Muscle layer of duodenum (tissue), 2 donors: Measurements from ENCODE around the gene ITPR2.
"Not testable (repeated sequence)": the region's sequence is repeated elsewhere in the genome, so short reads cannot be mapped to it uniquely, and the experiment has no call there.

Source experiments
- H3K27ac ChIP-seq: one replicate; pipeline ENCODE4 v1.7.0; 2013; ENCODE audit warnings: mild to moderate bottlenecking, low read length
- H3K27me3 ChIP-seq: one replicate; pipeline ENCODE4 v1.7.0; 2013; ENCODE audit warnings: low read depth, mild to moderate bottlenecking, control low read depth, low read length
- H3K36me3 ChIP-seq, 2 donors: one replicate each; pipeline ENCODE4 v1.7.0; 2013; ENCODE audit warnings: low read length in 2 of 2, control low read depth in 1 of 2, mild to moderate bottlenecking in 1 of 2; ENCODE audit not compliant: insufficient read depth in 2 of 2, control insufficient read depth in 1 of 2
- H3K4me1 ChIP-seq, 2 donors: one replicate each; pipeline ENCODE4 v1.7.0; 2013; ENCODE audit warnings: low read length in 2 of 2, mild to moderate bottlenecking in 2 of 2, control low read depth in 1 of 2, moderate library complexity in 1 of 2; ENCODE audit not compliant: insufficient read depth in 2 of 2, control insufficient read depth in 1 of 2
- H3K4me3 ChIP-seq, 2 donors: one replicate each; pipeline ENCODE4 v1.7.0; 2013; ENCODE audit warnings: low read length in 2 of 2, low read depth in 1 of 2, mild to moderate bottlenecking in 1 of 2
- H3K9me3 ChIP-seq, 2 donors: one replicate each; pipeline ENCODE4 v1.7.0; 2013; ENCODE audit warnings: low read length in 2 of 2, control low read depth in 1 of 2, mild to moderate bottlenecking in 1 of 2; ENCODE audit not compliant: control insufficient read depth in 1 of 2
- donor health status: healthy.

Gene ITPR2

GRCh38 chr12:26867080-26867479 lies 34.1 kb upstream of the ITPR2 start:
- no peak overlapping the region for H3K4me3 ChIP-seq
- H3K36me3 ChIP-seq = no peaks in the 10 kb centered on the region
- no peaks in the 10 kb centered on the region for H3K9me3 ChIP-seq
- no peak overlapping the region for H3K27ac ChIP-seq
- H3K4me1 ChIP-seq = peaks cover 0 to 14% of the 10 kb centered on the region in 2 donors
- H3K27me3 ChIP-seq = no peaks in the 10 kb centered on the region

- Histone ChIP-seq H3K4me1 (no peaks in the 10 kb centered on the region), H3K27me3 (no peaks in the 10 kb centered on the region), H3K27ac (no peak overlapping the region), H3K36me3 (no peaks in the 10 kb centered on the region), H3K9me3 (no peaks in the 10 kb centered on the region), H3K4me3 (no peak overlapping the region)
Observed at GRCh38 chr12:26863515-26863914, 30.5 kb upstream of the ITPR2 start.

DNA sequence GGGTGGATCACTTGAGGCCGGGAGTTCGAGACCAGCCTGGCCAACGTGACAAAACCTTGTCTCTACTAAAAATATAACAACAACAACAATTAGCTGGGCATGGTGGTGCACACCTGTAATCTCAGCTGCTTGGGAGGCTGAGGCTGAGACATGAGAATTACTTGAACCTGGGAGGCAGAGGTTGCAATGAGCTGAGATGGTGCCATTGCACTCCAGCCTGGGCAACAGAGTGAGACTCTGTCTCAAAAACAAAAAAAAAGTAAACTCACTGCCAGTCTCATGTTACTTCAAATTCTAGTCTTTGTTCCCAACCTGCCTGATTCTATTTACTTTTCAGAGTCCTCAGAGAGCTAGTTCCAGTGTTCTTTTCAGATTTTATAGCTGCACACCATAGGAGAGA lies 29.8 kb upstream of the ITPR2 start:
- not testable (repeated sequence) for H3K36me3 ChIP-seq, H3K4me3 ChIP-seq, H3K4me1 ChIP-seq, H3K9me3 ChIP-seq, H3K27ac ChIP-seq, H3K27me3 ChIP-seq

- no peaks in the 10 kb centered on the region for H3K9me3 ChIP-seq
- H3K4me1 ChIP-seq = no peaks in the 10 kb centered on the region
Observed at GRCh38 chr12:26861690-26862089, 28.7 kb upstream of the ITPR2 start.

DNA sequence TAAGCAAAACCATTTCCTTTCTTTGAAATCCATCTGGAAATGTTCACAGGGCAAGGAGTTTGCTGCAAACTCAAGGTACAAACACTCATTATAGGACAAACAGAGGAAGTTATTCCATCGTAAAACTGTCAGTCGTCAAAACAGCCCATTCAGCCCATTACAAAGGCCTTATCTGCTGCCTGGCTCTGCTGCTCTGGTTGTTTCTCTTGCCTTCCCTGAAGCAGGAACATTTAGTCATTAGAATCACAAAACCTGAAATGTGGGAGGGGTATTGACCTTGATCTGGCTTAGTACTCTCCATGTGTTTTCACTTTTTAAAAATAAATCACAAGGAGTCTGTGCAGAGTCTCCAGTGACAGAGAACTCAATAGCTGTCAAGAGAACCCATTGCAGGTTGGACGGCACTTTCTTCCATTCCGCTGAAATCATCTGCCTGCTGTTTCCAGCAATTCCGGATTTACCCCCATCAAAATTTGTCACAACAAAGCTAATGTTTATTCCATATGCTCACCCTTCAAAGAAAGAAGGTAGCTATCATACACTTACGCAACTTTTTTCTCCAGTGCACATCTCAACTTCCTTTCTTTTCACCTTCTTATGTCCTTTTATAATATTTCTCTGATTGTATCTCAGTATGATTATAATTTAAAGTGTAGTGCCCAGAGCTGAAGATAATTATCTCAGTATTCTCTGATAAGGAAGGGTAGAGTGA lies 24.6 kb upstream of the ITPR2 start:
- no peaks in the 10 kb centered on the region for H3K27me3 ChIP-seq
- no peak overlapping the region for H3K27ac ChIP-seq
- no peaks in the 10 kb centered on the region for H3K9me3 ChIP-seq
- H3K4me1 ChIP-seq = no peaks in the 10 kb centered on the region
- no peak overlapping the region for H3K4me3 ChIP-seq
- H3K36me3 ChIP-seq = no peaks in the 10 kb centered on the region

More at GRCh38 chr12:26861690-26862089, 28.7 kb upstream of the ITPR2 start:
- Histone ChIP-seq H3K4me3 (no peak overlapping the region), H3K27ac (no peak overlapping the region), H3K27me3 (no peaks in the 10 kb centered on the region), H3K36me3 (no peaks in the 10 kb centered on the region)

DNA sequence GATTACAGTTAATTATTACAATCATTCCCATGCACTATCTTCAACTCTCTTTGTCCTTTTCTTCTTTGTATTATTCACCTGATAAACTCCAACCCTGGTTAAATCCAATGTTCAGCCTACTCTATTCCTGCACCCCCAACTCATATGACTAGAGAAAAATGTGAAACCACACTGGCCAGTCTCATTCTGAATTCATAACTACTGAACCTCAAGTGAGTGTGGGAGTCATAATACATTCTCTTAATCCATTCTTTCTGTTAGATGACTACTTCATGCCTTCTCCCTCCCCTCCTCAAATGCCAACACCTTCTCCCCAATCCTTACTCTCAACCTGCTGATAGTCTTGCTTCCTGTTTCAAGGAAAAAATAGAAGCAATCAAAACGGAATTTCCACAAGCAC lies 22.3 kb upstream of the ITPR2 start:
- Histone ChIP-seq H3K27me3 (no peaks in the 10 kb centered on the region), H3K36me3 (no peaks in the 10 kb centered on the region), H3K4me3 (no peak overlapping the region), H3K27ac (no peak overlapping the region), H3K4me1 (no peaks in the 10 kb centered on the region), H3K9me3 (no peaks in the 10 kb centered on the region)

- Histone ChIP-seq H3K27me3 (no peaks in the 10 kb centered on the region), H3K27ac (no peak overlapping the region), H3K4me3 (no peak overlapping the region), H3K36me3 (no peaks in the 10 kb centered on the region), H3K4me1 (no peaks in the 10 kb centered on the region), H3K9me3 (no peaks in the 10 kb centered on the region)
Observed at GRCh38 chr12:26854031-26854390, 21.0 kb upstream of the ITPR2 start.

- H3K4me1 ChIP-seq = no peaks in the 10 kb centered on the region
- no peaks in the 10 kb centered on the region for H3K27me3 ChIP-seq
- H3K27ac ChIP-seq = no peak overlapping the region
- no peaks in the 10 kb centered on the region for H3K9me3 ChIP-seq
- no peak overlapping the region for H3K4me3 ChIP-seq
- H3K36me3 ChIP-seq = no peaks in the 10 kb centered on the region
Observed at GRCh38 chr12:26853303-26854030, 20.5 kb upstream of the ITPR2 start.

GRCh38 chr12:26851031-26851809 lies 18.2 kb upstream of the ITPR2 start:
- Histone ChIP-seq H3K36me3 (no peaks in the 10 kb centered on the region), H3K27me3 (no peaks in the 10 kb centered on the region), H3K9me3 (no peaks in the 10 kb centered on the region), H3K27ac (no peak overlapping the region), H3K4me1 (no peaks in the 10 kb centered on the region), H3K4me3 (no peak overlapping the region)

GRCh38 chr12:26848156-26848825 lies 15.3 kb upstream of the ITPR2 start:
- Histone ChIP-seq H3K9me3 (no peaks in the 10 kb centered on the region), H3K27me3 (no peaks in the 10 kb centered on the region), H3K27ac (no peak overlapping the region), H3K4me3 (no peak overlapping the region), H3K4me1 (no peaks in the 10 kb centered on the region), H3K36me3 (no peaks in the 10 kb centered on the region)

DNA sequence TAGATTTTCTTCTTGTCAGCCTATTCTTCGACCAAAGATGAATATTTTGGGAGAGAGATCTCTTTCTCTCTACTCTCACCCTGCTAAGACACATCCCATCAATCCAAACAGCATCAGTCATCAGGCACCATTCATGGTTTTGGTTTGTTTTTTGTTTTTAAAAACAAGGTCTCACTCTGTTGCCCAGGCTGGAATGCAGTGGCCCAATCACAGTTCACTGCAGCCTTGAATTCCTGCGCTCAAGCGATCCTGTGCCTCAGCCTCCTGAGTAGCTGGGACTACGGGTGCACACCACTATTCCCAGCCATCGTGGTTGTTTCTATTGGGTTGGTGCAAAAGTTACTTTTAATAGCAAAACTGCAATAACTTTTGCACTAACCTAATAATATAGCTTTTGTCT lies 14.4 kb upstream of the ITPR2 start:
- H3K27ac ChIP-seq = no peak overlapping the region
- no peaks in the 10 kb centered on the region for H3K27me3 ChIP-seq
- H3K36me3 ChIP-seq = no peaks in the 10 kb centered on the region
- H3K4me3 ChIP-seq = no peak overlapping the region
- no peaks in the 10 kb centered on the region for H3K4me1 ChIP-seq
- H3K9me3 ChIP-seq = no peaks in the 10 kb centered on the region
